CD4-positive, alpha-beta T cell treated with Interleukin-4 for 1 hour (primary cell): ENCODE measurements around the gene CCDC158.

ENCODE experiments used
- DNase-seq, 2 donors: peaks; one replicate each; pipeline ENCODE4 v3.0.0-alpha.2; 2020 to 2022

CCDC158 gene

DNA sequence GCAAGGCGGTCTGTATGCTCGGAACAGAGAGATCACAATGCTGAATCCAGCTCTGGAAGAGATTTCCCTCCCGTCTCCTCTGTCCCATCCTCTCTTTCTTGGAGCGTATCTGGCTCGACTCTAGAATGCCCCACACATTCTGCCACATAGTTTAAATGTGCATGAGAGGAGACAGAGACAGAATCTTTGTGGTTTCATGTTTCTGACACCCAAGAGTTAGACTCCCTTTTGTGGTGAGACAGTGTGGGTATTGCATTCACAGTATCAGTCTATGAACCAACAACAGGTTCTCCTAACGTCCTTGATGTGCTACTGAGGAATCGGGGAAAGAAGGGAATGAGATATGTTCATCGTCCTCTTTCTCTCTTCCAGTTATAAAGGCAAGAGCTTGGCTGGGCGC lies 144.1 kb downstream of the CCDC158 start:
- DNase-seq = no peak

GRCh38 chr4:76275486-76276124 lies 145.3 kb downstream of the CCDC158 start:
- DNase-seq = no peak

DNA sequence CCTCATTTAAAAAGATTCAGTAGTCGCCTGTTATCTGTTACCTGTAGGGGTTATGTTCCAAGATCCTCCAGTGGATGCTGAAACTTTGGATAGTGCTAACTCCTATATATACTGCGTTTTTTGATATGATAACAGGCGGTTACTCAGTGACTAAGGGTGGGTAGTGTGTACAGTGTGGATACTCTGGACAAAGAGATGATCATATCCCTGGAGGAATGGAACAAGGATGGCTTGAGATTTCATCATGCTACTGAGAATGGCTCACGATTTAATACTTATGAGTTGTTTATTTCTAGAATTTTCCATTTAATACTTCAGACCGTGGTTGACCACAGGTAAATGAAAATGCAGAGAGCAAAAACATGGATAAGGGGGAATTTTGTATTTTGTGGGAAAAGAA lies 147.9 kb downstream of the CCDC158 start:
- no peak for DNase-seq

DNA sequence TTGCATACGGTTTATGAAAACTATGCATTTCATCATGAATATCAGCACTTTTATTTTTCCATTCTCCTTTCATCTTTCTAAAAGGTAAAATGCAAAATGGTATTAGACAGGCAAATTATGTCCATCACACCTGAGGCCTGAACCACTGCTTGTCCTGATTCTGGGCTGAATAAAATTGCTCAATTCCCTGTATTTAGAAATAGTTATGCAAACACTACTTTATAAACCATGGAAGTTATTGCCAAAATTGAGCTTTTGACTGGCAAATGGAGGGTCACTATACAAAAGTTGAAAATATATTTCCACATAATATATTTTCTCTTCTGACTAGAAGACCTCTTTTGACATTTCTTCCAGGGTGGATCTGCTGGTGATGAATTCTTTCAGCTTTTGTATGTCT lies 148.4 kb downstream of the CCDC158 start:
- DNase-seq = no peak

GRCh38 chr4:76272073-76272472 lies 148.9 kb downstream of the CCDC158 start:
- DNase-seq = no peak

- no peak for DNase-seq
Measured at GRCh38 chr4:76271248-76271647, 149.7 kb downstream of the CCDC158 start.

DNA sequence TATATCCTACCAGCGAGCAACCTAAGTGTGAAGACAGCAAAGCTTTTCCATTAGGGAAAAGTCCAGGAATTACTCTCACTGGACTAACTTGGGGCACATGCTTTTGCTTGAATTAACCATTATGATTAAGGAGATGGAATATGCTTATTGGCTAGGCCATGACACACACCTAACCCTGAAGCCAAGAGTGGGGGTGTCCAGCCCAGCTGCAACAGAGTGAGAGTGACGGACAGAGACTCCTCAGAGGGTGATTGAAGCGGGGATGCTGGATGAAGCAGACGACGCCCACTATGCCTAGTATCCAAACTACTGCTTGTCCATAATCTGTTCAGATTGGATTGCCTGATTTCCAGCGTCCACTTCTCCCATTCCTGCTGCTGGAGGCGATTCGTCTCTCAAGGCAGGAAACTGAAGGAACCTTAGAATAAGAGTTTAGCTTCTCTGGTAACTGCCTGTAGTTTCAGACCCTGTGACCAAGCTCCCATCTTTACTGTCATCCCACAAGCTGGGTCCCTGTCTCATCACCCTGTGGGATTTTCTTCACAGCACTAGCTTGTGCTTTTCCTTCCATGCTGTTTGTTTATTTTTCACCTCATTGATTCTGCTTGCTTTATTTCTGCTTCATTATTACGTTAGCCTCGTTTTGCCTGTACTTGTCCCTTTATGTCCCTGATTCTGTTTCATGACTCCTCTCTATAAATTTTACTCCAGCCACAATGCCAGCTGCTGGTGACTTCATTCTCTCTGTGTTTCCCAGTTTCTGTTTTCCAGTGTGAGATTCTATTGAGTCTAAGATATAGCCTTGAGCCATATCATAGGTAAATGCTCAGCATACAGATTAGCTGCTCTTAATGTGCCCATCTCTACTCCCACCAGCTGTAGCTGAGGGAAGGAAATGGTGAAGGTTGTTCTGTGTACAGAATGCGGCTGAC lies 150.4 kb downstream of the CCDC158 start:
- no peak for DNase-seq

GRCh38 chr4:76267811-76268210 lies 153.1 kb downstream of the CCDC158 start:
- no peak for DNase-seq

DNA sequence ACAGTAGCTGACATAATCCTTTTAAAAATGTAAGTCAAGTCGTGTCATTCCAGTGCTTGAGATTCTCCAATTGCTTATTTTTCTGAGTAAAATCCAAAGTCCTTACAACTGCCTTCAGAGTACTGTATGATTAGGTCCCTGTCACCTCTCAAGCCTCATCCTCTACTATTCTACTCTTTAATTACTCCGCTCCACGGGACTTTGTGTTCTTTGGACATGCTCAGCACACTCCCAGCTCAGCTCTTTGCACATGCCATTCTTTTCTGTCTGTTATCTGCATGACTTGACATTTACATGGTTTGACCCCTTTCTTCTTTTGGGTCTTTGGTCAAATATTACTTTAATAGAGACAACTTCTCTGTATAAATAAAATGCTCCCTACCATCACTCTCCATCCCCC lies 154.3 kb downstream of the CCDC158 start:
- no peak for DNase-seq

DNA sequence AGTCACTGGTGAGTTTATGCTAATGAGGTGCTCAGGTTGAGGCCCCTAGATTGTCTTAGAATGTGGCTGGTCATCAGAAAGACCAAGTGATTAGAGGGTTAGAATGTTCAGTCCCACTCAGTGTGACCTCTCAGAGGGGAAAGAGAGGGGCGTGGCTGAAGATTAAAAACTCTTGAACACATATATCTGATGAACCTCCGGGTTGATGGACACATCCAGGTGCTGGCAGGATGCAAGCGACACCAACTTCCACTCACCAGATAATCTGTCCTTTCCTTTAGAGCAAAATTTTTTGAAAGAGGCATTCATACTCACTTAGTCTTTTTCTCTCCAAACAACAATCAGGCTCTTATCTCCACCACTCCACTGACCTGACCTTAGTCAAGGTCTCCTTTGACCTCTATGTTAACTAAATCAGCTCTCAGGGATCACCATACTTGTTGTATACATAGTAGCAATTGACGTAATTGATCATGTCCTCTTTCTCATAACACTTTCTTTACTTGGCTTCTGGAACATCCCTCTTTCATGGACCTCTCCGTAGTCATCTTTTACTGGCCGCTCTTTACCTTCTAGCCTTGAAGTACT lies 155.2 kb downstream of the CCDC158 start:
- no peak for DNase-seq
